UCSD-AML1 (cell line): Measurements from ENCODE around the gene FGD1.
"Not testable (repeated sequence)": the region's sequence is repeated elsewhere in the genome, so short reads cannot be mapped to it uniquely, and the experiment has no call there.

Experiments used
- DNase-seq: peaks from one replicate; lab custom pipeline; 2025; ENCODE audit not compliant: unreplicated experiment; lab: John Stamatoyannopoulos, UW

FGD1 gene

DNA sequence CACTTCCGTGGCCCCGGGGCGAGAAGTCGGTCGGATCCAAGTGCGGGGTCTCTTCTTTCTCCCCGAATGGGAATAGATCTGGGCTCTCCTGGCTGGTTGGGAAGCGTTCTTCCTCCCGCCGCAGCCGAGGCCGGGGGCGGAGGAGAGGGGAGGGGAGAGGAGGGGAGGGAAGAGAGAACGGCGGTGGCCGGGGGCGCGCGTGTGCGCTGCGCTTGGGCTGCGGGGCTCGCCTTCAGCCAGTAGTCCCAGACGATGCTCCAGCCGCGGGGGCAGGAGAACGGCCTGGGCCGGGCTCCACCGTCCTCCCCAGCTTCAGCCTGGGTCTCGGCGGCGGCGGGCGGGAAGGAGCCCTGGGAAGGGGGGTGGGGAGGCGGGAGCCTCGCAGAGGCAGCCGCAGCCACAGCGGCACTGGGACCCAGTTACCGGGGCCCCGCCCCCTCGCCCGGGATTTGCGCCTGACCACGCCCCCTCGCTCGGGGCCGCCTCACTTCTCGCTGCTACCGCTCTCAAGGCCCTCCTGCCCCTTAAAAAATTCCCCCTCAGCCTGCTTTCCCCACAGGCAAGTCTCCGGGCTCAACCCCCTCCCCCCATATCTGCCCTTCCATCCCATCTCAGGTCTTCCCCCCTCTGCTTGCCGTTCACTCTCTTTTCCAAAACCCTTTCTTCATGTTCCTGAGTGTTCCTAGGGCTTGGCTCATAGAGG, at the start of gene FGD1:
Gene FGD1 (minus strand): TSS at position 421 of the 703 bp plus-strand sequence. CDS start 802 bp downstream, outside the sequence.
- DNase-seq: no peak

DNA sequence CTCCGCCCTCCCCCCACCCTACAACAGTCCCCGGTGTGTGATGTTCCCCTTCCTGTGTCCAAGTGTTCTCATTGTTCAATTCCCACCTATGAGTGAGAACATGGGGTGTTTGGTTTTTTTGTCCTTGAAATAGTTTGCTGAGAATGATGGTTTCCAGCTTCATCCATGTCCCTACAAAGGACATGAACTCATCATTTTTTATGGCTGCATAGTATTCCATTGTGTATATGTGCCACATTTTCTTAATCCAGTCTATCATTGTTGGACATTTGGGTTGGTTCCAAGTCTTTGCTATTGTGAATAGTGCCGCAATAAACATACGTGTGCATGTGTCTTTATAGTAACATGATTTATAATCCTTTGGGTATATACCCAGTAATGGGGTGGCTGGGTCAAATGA, 46.2 kb upstream of the FGD1 start:
- DNase-seq: not testable (repeated sequence)

- no peak for DNase-seq
Measured at GRCh38 chrX:54540289-54540688, 44.3 kb upstream of the FGD1 start.

GRCh38 chrX:54534271-54534670, 38.2 kb upstream of the FGD1 start:
- DNase-seq: no peak

DNA sequence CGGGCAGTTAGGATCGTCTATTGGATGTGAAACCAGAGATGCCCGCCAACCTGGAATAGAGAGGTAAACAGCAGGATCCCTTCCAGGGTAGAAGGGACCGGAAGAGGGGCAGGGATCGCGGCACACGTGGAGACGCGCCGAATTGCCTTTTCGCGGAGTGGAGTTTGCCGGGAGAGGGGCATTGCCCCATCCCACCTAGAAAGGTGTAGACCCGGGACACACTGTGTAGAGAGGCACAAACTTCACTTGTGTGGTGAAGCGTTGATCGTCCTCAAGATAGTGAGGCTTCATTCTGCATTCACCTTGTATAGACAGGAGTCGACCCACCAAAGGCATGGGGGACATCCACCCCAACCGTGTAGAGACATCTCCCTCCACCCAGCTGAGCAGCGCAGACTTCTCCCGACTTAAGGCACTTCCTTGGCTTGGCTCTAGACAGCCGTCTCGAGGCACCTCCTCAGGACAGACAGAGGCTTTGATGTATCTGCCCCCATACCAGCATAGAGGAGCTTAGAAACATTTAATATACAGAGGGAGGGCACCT, 34.4 kb upstream of the FGD1 start:
- peak; percentile 27 for DNase-seq

- peak; percentile 91 for DNase-seq
Measured at GRCh38 chrX:54529552-54530356, 33.7 kb upstream of the FGD1 start, which contains the start of gene GNL3L. GNL3L (plus strand) TSS chrX:54530219; CDS start chrX:54532567, 2,348 bp downstream.

- no peak for DNase-seq
Measured at GRCh38 chrX:54529151-54529550, 33.1 kb upstream of the FGD1 start.

DNA sequence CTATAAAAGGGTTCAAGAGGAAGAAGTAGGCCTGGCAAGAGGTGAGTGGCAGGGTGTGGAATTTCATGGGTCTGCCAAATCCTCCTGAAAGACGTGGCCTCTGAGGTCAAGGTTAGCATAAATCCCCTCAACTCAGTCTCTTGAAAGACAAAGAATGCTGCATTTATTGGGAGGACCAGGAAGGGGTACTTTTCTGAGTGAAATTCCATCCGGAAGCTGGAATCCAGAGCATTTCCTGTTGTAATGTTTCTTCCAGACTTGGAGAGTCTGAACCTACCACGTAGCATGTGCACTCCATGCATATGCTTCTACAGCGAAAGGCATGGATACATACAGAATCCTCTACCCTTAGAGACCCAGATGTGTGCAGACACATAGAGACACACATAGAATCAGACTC, 13.4 kb upstream of the FGD1 start:
- no peak for DNase-seq

GRCh38 chrX:54496936-54497335, 902 bp upstream of the FGD1 start:
- no peak for DNase-seq

- DNase-seq: no peak
Measured at GRCh38 chrX:54496517-54496852, 451 bp upstream of the FGD1 start.

- DNase-seq: no peak
Measured at GRCh38 chrX:54494989-54495813, 833 bp downstream of the FGD1 start.

- DNase-seq: no peak
Measured at GRCh38 chrX:54494166-54494988, 1.7 kb downstream of the FGD1 start.

GRCh38 chrX:54492340-54492739, 3.7 kb downstream of the FGD1 start:
- no peak for DNase-seq

GRCh38 chrX:54489819-54490218, 6.2 kb downstream of the FGD1 start:
- not testable (repeated sequence) for DNase-seq

- no peak for DNase-seq
Measured at GRCh38 chrX:54484666-54485065, 11.4 kb downstream of the FGD1 start.

- no peak for DNase-seq
Measured at GRCh38 chrX:54483946-54484345, 12.1 kb downstream of the FGD1 start.

- no peak for DNase-seq
Measured at GRCh38 chrX:54482839-54483593, 13.0 kb downstream of the FGD1 start.

DNA sequence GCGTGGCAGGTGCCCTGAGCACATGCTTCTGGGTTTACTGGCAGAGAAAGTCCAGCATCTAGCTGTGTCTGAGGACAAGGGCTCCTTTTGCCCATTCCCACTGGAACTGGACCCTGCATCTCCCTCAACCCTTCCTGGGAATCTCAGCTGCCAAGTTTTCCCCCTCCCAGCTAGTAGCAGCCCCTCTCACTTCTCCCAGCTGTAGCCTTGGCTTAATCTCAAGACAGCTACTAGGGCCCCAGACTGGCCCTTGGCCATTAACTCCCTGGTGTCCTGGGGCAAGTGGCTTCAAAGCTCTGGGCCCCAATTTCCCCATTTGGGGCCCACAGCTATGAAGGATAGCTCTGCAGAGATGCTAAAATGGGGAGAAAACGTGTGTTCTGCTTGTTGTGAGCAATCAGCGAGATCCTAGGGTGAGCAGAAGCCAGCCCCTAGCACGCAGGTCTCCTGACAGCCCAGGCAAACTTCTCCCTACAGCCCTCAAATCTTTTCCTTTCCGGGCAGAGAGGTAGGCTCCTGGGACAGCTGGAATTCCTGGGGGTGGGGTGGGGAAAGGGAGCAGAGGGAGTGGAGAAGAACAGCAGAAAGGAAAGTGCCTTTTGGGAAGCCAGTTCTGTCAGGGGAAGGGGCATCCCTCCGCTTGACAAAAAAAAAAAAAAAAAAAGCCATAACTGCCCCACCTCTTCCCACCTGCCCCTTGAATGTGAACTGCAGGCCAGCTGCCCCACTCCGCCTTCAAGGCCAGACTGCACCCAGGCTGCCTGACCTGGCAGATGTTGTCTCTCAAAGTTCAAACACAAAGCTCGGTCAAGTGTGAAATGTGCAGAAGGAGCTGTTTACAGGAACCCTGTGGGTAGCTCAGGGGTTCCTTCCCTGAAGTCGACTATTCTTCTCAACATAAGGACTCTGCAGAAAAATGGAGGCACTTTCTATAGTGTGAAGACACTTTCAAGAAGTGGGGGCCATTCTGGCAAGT, 16.6 kb downstream of the FGD1 start:
- DNase-seq: no peak
